ENCODE results near the gene CAPN5. TPM values are rescaled to one million over a fixed set of nuclear protein-coding genes. Genes with fewer than 3 reads are reported as not detected.

CAPN5 gene
- total RNA-seq, 2 donors from 2014 or later, result 2.5 to 3.0 TPM

- ATAC-seq, result no peak
- no peak for DNase-seq
- Mint-ChIP-seq H3K4me3 (no peak overlapping the region), H3K4me1 (peaks cover 21% of the 10 kb centered on the region), H3K36me3 (ENCODE audit: low read depth) (peaks cover 2% of the 10 kb centered on the region), H3K27me3 (peaks cover 35% of the 10 kb centered on the region), H3K27ac (no peak overlapping the region)
- no peaks in the 10 kb centered on the region for H3K9me3 ChIP-seq (ENCODE audit: control insufficient read depth, low read length, poor library complexity, severe bottlenecking)
Measured at GRCh38 chr11:77138106-77138649, 71.4 kb downstream of the CAPN5 start.

GRCh38 chr11:77139201-77139600 lies 72.4 kb downstream of the CAPN5 start:
- peaks cover 35% of the 10 kb centered on the region for H3K27me3 Mint-ChIP-seq
- peaks cover 2% of the 10 kb centered on the region for H3K36me3 Mint-ChIP-seq (ENCODE audit: low read depth)

GRCh38 chr11:77140231-77140851 lies 73.6 kb downstream of the CAPN5 start:
- Mint-ChIP-seq H3K36me3 (ENCODE audit: low read depth) (peaks cover 2% of the 10 kb centered on the region), H3K4me1 (peaks cover 26% of the 10 kb centered on the region), H3K27me3 (peaks cover 35% of the 10 kb centered on the region), H3K27ac (no peak overlapping the region), H3K4me3 (no peak overlapping the region)
- DNase-seq (no peak), ATAC-seq (no peak)
- no peaks in the 10 kb centered on the region for H3K9me3 ChIP-seq (ENCODE audit: control insufficient read depth, low read length, poor library complexity, severe bottlenecking)

More at GRCh38 chr11:77139201-77139600, 72.4 kb downstream of the CAPN5 start:
- DNase-seq, result no peak
- Mint-ChIP-seq H3K4me1 (peaks cover 24% of the 10 kb centered on the region), H3K4me3 (no peak overlapping the region), H3K27ac (no peak overlapping the region)
- no peaks in the 10 kb centered on the region for H3K9me3 ChIP-seq (ENCODE audit: control insufficient read depth, low read length, poor library complexity, severe bottlenecking)
- ATAC-seq, result no peak

GRCh38 chr11:77141034-77141433 lies 74.3 kb downstream of the CAPN5 start:
- H3K36me3 Mint-ChIP-seq (ENCODE audit: low read depth), result peaks cover 2% of the 10 kb centered on the region
- no peaks in the 10 kb centered on the region for H3K9me3 ChIP-seq (ENCODE audit: control insufficient read depth, low read length, poor library complexity, severe bottlenecking)

GRCh38 chr11:77141475-77141874 lies 74.7 kb downstream of the CAPN5 start:
- peaks cover 30% of the 10 kb centered on the region for H3K27me3 Mint-ChIP-seq
- H3K36me3 Mint-ChIP-seq (ENCODE audit: low read depth), result peaks cover 2% of the 10 kb centered on the region
- H3K4me3 Mint-ChIP-seq, result no peak overlapping the region
- ATAC-seq, result no peak
- H3K4me1 Mint-ChIP-seq, result peaks cover 30% of the 10 kb centered on the region
- H3K27ac Mint-ChIP-seq, result peak overlapping the region; percentile 29
- no peak for DNase-seq
- H3K9me3 ChIP-seq (ENCODE audit: control insufficient read depth, low read length, poor library complexity, severe bottlenecking), result no peaks in the 10 kb centered on the region

More at GRCh38 chr11:77141034-77141433, 74.3 kb downstream of the CAPN5 start:
- peaks cover 29% of the 10 kb centered on the region for H3K4me1 Mint-ChIP-seq
- no peak overlapping the region for H3K27ac Mint-ChIP-seq
- H3K27me3 Mint-ChIP-seq, result peaks cover 35% of the 10 kb centered on the region
- ATAC-seq (no peak), DNase-seq (no peak)
- H3K4me3 Mint-ChIP-seq, result no peak overlapping the region

GRCh38 chr11:77142091-77142975 lies 75.6 kb downstream of the CAPN5 start:
- no peaks in the 10 kb centered on the region for H3K9me3 ChIP-seq (ENCODE audit: control insufficient read depth, low read length, poor library complexity, severe bottlenecking)
- Mint-ChIP-seq H3K4me1 (peaks cover 27% of the 10 kb centered on the region), H3K4me3 (peak overlapping the region; percentile 34), H3K27ac (peak overlapping the region; percentile 29), H3K36me3 (ENCODE audit: low read depth) (peaks cover 2% of the 10 kb centered on the region), H3K27me3 (peaks cover 22% of the 10 kb centered on the region)
- ATAC-seq, result peak; percentile 62
- DNase-seq, result no peak

- H3K4me1 Mint-ChIP-seq, result peaks cover 32% of the 10 kb centered on the region
- peaks cover 18% of the 10 kb centered on the region for H3K27me3 Mint-ChIP-seq
- H3K27ac Mint-ChIP-seq, result peak overlapping the region; percentile 75
- H3K4me3 Mint-ChIP-seq, result peak overlapping the region; percentile 64
- DNase-seq (no peak), ATAC-seq (no peak)
- H3K9me3 ChIP-seq (ENCODE audit: control insufficient read depth, low read length, poor library complexity, severe bottlenecking), result no peaks in the 10 kb centered on the region
- H3K36me3 Mint-ChIP-seq (ENCODE audit: low read depth), result peaks cover 2% of the 10 kb centered on the region
Measured at GRCh38 chr11:77143405-77144020, 76.7 kb downstream of the CAPN5 start.

- peaks cover 2% of the 10 kb centered on the region for H3K36me3 Mint-ChIP-seq (ENCODE audit: low read depth)
- peaks cover 9% of the 10 kb centered on the region for H3K27me3 Mint-ChIP-seq
Measured at GRCh38 chr11:77144196-77144856, 77.6 kb downstream of the CAPN5 start.

GRCh38 chr11:77144857-77145428 lies 78.2 kb downstream of the CAPN5 start:
- no peaks in the 10 kb centered on the region for H3K9me3 ChIP-seq (ENCODE audit: control insufficient read depth, low read length, poor library complexity, severe bottlenecking)
- Mint-ChIP-seq H3K4me1 (peaks cover 37% of the 10 kb centered on the region), H3K36me3 (ENCODE audit: low read depth) (no peaks in the 10 kb centered on the region), H3K27me3 (peaks cover 3% of the 10 kb centered on the region), H3K27ac (no peak overlapping the region), H3K4me3 (no peak overlapping the region)
- no peak for DNase-seq
- no peak for ATAC-seq

More at GRCh38 chr11:77144196-77144856, 77.6 kb downstream of the CAPN5 start:
- peaks cover 37% of the 10 kb centered on the region for H3K4me1 Mint-ChIP-seq
- no peak overlapping the region for H3K4me3 Mint-ChIP-seq
- H3K27ac Mint-ChIP-seq, result no peak overlapping the region
- no peak for ATAC-seq
- no peaks in the 10 kb centered on the region for H3K9me3 ChIP-seq (ENCODE audit: control insufficient read depth, low read length, poor library complexity, severe bottlenecking)
- no peak for DNase-seq

- Mint-ChIP-seq H3K27me3 (no peaks in the 10 kb centered on the region), H3K4me1 (peaks cover 43% of the 10 kb centered on the region), H3K4me3 (no peak overlapping the region), H3K27ac (peak overlapping the region; percentile 75), H3K36me3 (ENCODE audit: low read depth) (no peaks in the 10 kb centered on the region)
- no peaks in the 10 kb centered on the region for H3K9me3 ChIP-seq (ENCODE audit: control insufficient read depth, low read length, poor library complexity, severe bottlenecking)
- DNase-seq (no peak), ATAC-seq (no peak)
Measured at GRCh38 chr11:77146261-77147035, 79.7 kb downstream of the CAPN5 start.

- peak overlapping the region; percentile 43 for H3K4me3 Mint-ChIP-seq
- ATAC-seq (no peak), DNase-seq (no peak)
- peak overlapping the region; percentile 75 for H3K27ac Mint-ChIP-seq
- no peaks in the 10 kb centered on the region for H3K27me3 Mint-ChIP-seq
- peaks cover 43% of the 10 kb centered on the region for H3K4me1 Mint-ChIP-seq
- H3K9me3 ChIP-seq (ENCODE audit: control insufficient read depth, low read length, poor library complexity, severe bottlenecking), result no peaks in the 10 kb centered on the region
- no peaks in the 10 kb centered on the region for H3K36me3 Mint-ChIP-seq (ENCODE audit: low read depth)
Measured at GRCh38 chr11:77147036-77147315, 80.2 kb downstream of the CAPN5 start.
